RWPE2 (cell line): ENCODE results near the gene METTL23.
"Not testable (repeated sequence)": the region's sequence is repeated elsewhere in the genome, so short reads cannot be mapped to it uniquely, and the experiment has no call there.

ENCODE experiments used
- ATAC-seq: fragments of 200-7000 bp; cut with Tn5 transposase; 3 replicates; pipeline ENCODE4 v1.9.1; 2021; ENCODE audit warnings: low read depth
- DNase-seq: peaks from one replicate; pipeline ENCODE4 v3.0.0-alpha.2; 2020; ENCODE audit warnings: low spot score
- H3K27ac ChIP-seq: fragments of 450-650 bp; 2 replicates; pipeline ENCODE4 v1.5.1; 2017; ENCODE audit warnings: mild to moderate bottlenecking; ENCODE audit not compliant: poor library complexity, severe bottlenecking
- H3K27me3 ChIP-seq: fragments of 250-450 bp; sonication (Bioruptor Pico); 2 replicates; pipeline ENCODE4 v1.5.1; 2021; ENCODE audit warnings: mild to moderate bottlenecking, moderate library complexity; ENCODE audit not compliant: insufficient read depth, poor library complexity, severe bottlenecking
- H3K36me3 ChIP-seq: fragments of 250-450 bp; sonication (Bioruptor Pico); 2 replicates; pipeline ENCODE4 v1.5.1; 2020; ENCODE audit warnings: low read depth, mild to moderate bottlenecking, moderate library complexity
- H3K4me1 ChIP-seq: fragments of 250-450 bp; sonication (Bioruptor Pico); 2 replicates; pipeline ENCODE4 v1.5.1; 2021; ENCODE audit warnings: mild to moderate bottlenecking, moderate library complexity; ENCODE audit not compliant: insufficient read depth, poor library complexity, severe bottlenecking
- H3K4me3 ChIP-seq: fragments of 250-450 bp; sonication (Bioruptor Pico); 2 replicates; pipeline ENCODE4 v1.5.1; 2021; ENCODE audit warnings: mild to moderate bottlenecking, moderate library complexity; ENCODE audit not compliant: severe bottlenecking
- H3K9me3 ChIP-seq: fragments of 250-450 bp; sonication (Bioruptor Pico); 2 replicates; pipeline ENCODE4 v1.5.1; 2021; ENCODE audit warnings: mild to moderate bottlenecking, moderate library complexity; ENCODE audit not compliant: severe bottlenecking
- CTCF ChIP-seq: fragments of 450-650 bp; IDR thresholded peaks from one replicate; pipeline ENCODE4 v1.5.1; 2017; ENCODE audit warnings: mild to moderate bottlenecking, moderate library complexity; ENCODE audit not compliant: poor library complexity, severe bottlenecking

The METTL23 gene

DNA sequence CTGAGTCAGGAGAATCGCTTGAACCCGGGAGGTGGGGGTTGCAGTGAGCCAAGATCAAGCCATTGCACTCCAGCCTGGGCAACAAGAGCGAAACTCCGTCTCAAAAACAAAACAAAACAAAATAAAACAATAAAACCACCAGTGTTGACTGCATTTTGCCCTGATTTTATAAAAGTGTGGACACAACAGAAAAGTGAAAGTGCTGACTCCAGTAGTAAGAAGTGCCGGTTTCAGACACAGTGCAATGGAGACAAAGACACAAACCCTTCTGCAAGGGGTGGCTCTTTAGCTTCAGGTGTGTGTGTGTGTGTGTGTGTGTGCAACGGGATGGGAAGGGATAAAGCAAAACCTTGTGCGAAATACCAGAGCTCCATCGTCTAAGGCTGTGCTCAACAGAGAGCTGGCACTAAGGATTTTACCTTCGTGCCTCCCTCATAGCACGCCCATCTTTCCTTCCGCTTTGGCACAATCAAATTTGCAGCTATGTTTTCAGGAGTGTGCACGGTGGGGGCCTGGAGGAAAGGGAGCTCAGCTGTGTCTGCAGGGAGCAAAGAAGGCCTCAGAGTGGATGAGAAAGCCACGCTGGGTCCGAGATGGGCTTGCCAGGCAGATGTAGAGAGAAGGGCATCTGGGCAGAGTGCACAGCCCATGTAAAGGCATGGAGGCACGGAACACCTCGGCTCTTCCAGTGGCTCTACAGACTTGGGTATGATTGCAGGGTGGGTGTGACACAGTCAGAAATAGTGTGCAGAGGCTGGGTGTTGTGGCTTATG lies 31.4 kb upstream of the METTL23 start:
- H3K9me3 ChIP-seq: no peaks in the 10 kb centered on the region
- TF ChIP-seq CTCF: no peak
- H3K4me1 ChIP-seq: peaks cover 16% of the 10 kb centered on the region
- no peak for ATAC-seq
- no peak overlapping the region for H3K4me3 ChIP-seq
- DNase-seq: no peak
- H3K36me3 ChIP-seq: peaks cover 2% of the 10 kb centered on the region; the same call in 1 of the 2 replicates
- H3K27ac ChIP-seq: no peak overlapping the region
- H3K27me3 ChIP-seq: no peaks in the 10 kb centered on the region

DNA sequence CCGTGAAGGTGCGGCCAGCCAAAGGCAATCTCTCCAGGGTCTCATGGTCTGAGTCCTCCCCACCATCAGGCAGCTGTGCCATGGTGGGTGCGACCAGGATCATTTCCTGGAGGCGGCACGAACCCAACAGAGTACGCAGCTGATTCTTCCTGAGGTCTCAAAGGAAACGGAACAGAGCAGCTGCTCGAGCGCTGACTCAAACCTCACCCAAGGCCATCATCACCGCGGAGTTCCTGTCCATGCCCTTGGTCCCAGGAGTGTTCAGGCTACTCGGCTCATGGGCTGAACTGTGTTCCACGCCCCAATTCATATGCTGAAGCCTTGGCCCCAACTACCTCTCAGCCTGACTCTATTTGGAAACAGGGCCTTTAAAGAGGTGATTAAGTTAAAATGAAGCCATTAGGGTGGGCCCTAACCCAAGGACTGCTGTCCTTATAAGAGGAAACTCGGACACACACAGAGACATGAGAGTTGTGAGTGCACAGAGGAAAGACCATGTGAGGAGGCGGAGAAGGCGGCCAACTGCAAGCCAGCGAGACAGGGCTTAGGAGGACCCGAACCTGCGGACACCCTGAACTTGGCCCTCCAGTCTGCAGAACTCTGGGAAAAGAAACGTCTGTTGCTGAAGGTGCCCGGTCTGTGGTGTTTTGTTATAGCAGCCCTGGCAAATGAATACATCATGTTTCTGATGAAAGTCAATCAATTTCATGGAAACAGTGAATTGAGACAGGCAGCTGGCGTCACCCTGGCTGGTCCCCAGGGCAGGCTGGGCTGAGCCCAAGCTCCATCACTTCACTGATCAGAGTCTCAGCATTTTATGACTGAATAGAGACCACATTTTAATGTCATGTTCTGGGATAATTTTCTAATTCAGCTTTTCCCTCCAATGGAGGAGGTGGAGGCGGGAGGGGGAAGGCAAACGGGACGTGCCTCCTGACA lies 29.6 kb upstream of the METTL23 start:
- Histone ChIP-seq H3K4me3 (no peak overlapping the region), H3K36me3 (peaks cover 2% of the 10 kb centered on the region; the same call in 1 of the 2 replicates), H3K9me3 (no peaks in the 10 kb centered on the region), H3K4me1 (peaks cover 26% of the 10 kb centered on the region), H3K27me3 (no peaks in the 10 kb centered on the region), H3K27ac (no peak overlapping the region)
- DNase-seq (no peak), ATAC-seq (no peak)
- TF ChIP-seq CTCF: no peak

GRCh38 chr17:76697702-76698465 lies 28.8 kb upstream of the METTL23 start:
- no peak for DNase-seq
- Histone ChIP-seq H3K27ac (no peak overlapping the region), H3K4me3 (no peak overlapping the region), H3K36me3 (peaks cover 2% of the 10 kb centered on the region; the same call in 1 of the 2 replicates), H3K27me3 (no peaks in the 10 kb centered on the region), H3K9me3 (no peaks in the 10 kb centered on the region), H3K4me1 (peaks cover 26% of the 10 kb centered on the region)
- no peak for TF ChIP-seq CTCF
- no peak for ATAC-seq

- H3K4me1 ChIP-seq: peaks cover 26% of the 10 kb centered on the region
- DNase-seq, H3K27ac ChIP-seq, H3K4me3 ChIP-seq, H3K9me3 ChIP-seq, H3K27me3 ChIP-seq, H3K36me3 ChIP-seq, ATAC-seq: not testable (repeated sequence)
Measured at GRCh38 chr17:76698466-76698977, 28.1 kb upstream of the METTL23 start.

DNA sequence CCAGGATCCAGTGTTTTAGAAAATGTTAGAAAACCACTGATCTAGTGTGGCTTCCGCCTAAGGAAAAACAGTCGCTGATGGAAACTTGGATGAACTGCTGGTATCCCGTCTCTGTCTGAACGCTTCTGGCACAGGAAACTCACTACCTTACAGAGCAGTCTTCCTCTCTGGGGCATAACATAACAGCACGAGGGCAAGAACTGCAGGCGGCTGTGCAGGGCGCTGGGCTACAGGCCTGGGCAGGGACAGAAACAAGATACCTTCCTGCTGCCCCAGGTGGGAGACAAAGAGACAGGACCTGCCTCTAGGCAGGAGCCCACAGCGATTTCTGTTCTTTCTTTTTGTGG lies 26.4 kb upstream of the METTL23 start:
- Histone ChIP-seq H3K9me3 (no peaks in the 10 kb centered on the region), H3K27me3 (no peaks in the 10 kb centered on the region), H3K27ac (peak overlapping the region; percentile 67), H3K4me3 (no peak overlapping the region), H3K4me1 (peaks cover 26% of the 10 kb centered on the region), H3K36me3 (no peaks in the 10 kb centered on the region)
- no peak for TF ChIP-seq CTCF
- no peak for DNase-seq
- peak; percentile 75 for ATAC-seq
